Hippocampal formation (tissue), 2 donors: ENCODE data around the gene MEGF9.
"Not testable (repeated sequence)": the region's sequence is repeated elsewhere in the genome, so short reads cannot be mapped to it uniquely, and the experiment has no call there.

Experiments
- DNase-seq, 2 donors: peaks; one replicate each; lab custom pipeline; 2025; lab: John Stamatoyannopoulos, UW

Gene MEGF9

DNA sequence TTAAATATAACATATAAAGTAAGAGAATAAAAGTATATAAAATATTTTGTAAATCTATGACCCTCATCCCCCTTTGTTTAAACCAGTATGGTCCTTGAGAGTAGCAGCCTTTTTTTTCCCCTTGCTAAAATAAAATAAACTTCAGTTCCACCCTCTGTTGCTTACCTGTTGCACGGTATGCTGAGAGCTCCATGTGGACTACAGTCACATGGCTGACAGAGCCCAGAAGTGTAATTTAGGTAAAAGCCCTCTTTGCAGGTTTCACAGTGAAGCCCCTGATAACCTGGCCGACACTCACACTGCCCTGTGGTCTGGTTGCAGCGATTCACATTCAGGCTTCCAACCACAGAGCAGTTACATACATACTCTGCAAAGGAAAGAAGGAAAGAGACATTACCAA is 55.1 kb downstream of the MEGF9 start:
- no peak for DNase-seq

DNA sequence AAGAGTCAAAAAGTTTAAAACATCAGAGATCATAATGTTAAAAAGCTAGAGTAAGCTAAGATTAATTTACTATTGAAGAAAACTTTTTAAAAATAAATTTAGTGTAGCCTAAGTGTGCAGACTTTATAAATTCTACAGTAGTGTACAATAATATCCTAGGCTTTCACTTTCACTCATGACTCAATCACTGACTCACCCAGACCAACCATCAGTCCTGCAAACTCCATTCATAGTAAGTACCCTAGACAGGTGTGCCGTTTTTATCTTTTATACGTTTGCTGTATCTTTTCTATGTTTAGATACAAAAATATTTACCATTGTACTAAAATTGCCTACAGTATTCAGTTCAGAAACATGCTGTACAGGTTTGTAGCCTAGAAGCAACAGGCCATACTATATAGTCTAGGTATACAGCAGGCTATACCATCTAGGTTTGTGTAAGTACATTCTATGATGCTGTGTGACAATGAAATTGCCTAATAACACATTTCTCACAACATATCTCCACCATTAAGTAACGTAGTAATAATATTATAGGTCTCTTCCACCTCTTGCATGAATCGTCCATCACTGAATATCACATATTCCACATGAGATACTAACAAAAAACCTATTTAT is 59.2 kb downstream of the MEGF9 start:
- DNase-seq = no peak

GRCh38 chr9:120654272-120654671 is 60.0 kb downstream of the MEGF9 start:
- no peak for DNase-seq

DNA sequence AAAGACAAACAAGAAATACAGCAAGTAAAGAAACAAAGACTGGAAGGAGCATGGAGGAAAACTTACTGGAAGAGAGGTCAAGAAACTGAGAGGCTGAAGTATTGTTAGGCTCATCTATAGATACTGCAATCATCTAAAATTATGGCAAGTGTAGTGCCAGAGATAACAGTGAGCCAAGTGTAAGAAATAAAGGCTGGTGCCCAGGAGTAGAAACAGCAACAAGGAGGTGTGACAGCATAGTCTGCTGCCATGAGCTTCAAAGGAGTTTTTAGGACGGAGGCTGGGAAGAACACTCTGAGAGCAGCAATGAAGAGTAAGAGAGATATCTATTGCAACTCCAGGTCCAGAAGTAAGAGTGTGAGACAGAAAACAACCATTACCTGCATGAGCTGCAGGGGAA is 60.5 kb downstream of the MEGF9 start:
- no peak for DNase-seq

- no peak for DNase-seq
These were observed 61.3 kb downstream of the MEGF9 start for GRCh38 chr9:120652934-120653333.

- no peak for DNase-seq
These were observed 63.9 kb downstream of the MEGF9 start for GRCh38 chr9:120650352-120650751.

DNA sequence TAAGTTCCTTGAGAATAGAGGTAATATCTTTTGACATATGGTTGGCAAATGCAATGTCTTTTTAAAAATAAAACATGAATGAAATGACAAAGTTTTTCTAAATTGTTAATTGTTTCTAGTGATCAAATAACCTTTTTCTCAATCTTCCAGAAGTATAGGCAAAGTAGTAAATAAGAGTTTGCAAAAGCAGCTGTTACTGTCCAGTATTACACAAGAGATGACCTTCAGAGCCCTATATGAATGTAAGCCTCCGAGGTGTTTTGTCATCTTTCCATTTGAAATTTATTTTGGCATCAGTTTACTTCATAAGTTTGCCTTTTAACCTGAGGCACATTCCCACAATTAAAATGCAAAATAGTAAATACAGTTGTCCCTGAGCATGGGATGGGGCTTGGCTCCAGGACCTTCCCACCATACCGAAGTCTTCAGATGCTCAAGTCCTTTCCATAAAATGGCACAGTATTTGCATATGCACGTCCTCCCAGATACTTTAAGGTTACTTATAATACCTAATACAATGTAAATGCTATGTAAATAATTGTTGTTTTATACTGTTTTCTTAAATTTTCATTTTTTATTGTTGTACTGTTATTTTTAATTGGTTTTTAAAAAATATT is 65.6 kb downstream of the MEGF9 start:
- no peak for DNase-seq

- no peak for DNase-seq
These were observed 67.3 kb downstream of the MEGF9 start for GRCh38 chr9:120646948-120647347.

GRCh38 chr9:120645760-120646159 is 68.5 kb downstream of the MEGF9 start:
- no peak for DNase-seq

DNA sequence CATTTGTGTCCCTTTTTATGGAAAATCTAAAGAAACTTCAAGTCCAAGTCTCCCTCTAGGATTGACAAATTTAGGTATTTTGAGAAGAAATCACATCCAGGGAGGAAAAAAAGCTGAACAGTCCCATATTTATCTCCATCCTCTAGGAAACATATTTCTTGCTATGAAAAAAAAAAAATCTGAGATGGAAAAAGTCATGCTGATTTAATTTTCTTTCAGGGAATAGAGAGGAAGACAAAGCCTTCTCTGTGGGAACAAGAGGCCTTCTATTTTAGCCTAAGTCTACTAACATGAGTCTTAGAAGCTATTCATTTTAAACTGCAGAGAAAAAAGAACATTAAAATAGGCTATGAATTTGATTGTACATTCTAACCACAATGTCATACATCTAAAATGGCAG is 71.2 kb downstream of the MEGF9 start:
- DNase-seq = peak in 1 of 2 donors; percentile 56

DNA sequence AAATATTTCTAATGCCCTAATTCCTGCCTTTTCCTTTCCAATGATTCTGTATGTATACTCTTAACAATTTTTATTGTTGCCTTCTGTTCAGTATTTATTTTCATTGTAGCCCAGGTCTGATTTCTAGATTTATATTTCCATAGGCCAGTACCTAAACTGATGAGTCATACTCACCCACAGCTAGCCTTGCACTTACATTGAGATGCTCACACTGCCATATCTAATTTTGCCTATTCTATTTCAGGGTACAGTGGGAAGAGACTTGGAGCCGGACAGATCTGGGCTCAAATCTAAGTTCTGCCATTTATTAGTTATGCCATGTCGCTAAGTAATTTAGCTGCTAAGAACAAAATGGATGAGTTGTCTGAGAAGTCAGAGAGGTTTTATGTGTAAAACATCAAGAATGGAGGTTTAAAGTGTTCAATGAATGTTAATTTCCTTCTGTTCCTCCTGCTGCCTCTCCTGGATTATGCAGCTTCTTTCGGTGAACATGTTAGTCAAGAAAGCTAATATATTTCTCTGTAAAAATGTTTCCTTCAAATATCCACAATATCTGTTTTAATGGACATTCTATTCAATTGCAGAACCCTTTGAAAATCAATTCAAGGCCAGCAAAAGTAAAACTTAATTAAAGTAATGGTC is 72.0 kb downstream of the MEGF9 start:
- DNase-seq = no peak

DNA sequence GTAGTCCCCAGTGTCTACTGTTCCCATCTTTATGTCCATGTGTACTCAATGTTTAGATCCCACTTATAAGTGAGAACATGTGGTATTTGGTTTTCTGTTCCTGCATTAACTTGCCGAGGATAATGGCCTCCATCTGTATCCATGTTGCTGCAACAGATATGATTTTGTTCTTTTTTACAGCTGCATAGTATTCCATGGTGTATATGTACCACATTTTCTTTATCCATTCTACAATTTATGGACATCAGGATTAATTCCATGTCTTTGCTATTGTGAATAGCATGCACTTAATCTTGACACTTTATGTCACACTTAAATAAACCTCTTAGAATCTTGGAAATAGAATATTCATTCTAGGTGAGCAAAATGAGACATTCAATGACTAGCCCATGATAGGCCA is 73.4 kb downstream of the MEGF9 start:
- DNase-seq = not testable (repeated sequence)

GRCh38 chr9:120640380-120640779 is 73.9 kb downstream of the MEGF9 start:
- no peak for DNase-seq

DNA sequence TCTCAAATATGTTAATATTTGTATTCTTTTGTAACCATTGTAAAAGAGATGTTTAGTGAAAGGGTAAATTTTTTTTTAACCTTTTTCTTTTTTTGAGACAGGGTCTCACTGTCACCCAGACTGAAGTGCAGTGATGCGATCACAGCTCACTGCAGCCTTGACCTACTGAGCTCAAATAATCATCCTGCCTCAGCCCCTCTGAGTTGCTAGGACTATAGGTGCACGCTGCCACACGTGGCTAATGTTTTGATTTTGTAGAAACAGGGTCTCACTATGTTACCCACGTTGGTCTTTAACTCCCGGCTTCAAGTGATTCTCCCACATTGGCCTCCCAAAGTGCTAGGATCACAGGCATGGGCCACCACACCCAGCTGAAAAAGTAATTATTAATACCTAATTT is 76.4 kb downstream of the MEGF9 start:
- no peak for DNase-seq

GRCh38 chr9:120636194-120636957 is 77.9 kb downstream of the MEGF9 start:
- no peak for DNase-seq

GRCh38 chr9:120635011-120635410 is 79.3 kb downstream of the MEGF9 start:
- DNase-seq = no peak

DNA sequence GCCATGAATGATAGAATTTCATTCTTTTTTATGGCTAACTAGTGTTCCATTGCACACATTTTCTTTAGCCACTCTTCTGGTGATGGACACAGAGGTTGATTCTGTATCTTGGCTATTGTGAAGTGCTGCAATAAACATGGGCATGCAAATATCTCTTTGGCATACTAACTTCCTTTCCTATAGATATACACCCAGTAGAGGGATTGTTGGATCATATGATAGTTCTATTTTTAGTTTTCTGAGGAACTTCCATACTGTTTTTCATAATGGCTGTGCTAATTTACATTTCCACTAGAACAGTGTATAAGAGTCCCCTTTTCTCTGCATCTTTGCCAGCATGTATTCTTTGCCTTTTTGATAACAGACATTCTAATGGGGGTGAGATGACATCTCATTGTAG is 83.9 kb downstream of the MEGF9 start:
- DNase-seq = no peak

DNA sequence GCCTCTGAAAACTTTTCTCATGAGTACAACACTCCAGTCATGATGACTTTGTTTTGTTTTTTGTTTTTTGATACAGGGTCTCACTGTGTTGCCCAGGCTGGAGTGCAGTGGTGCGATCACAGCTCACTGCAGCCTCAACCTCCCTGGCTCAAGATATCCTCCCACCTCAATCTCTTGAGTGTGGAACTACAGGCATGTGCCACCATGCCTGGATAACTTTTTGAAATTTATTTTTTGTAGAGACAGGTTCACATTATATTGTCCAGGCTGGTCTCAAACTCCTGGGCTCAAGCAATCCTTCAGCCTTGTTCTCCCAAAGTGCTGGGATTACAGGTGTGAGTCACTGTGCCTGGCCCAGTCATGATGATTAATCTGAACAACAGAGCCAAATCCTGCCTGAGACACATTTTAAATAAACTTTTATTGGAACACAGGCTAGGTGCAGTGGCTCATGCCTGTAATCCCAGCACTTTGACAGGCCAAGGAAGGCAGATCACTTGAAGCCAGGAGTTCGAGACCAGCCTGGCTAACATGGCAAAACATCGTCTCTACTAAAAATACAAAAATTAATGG is 85.3 kb downstream of the MEGF9 start:
- DNase-seq = not testable (repeated sequence)

DNA sequence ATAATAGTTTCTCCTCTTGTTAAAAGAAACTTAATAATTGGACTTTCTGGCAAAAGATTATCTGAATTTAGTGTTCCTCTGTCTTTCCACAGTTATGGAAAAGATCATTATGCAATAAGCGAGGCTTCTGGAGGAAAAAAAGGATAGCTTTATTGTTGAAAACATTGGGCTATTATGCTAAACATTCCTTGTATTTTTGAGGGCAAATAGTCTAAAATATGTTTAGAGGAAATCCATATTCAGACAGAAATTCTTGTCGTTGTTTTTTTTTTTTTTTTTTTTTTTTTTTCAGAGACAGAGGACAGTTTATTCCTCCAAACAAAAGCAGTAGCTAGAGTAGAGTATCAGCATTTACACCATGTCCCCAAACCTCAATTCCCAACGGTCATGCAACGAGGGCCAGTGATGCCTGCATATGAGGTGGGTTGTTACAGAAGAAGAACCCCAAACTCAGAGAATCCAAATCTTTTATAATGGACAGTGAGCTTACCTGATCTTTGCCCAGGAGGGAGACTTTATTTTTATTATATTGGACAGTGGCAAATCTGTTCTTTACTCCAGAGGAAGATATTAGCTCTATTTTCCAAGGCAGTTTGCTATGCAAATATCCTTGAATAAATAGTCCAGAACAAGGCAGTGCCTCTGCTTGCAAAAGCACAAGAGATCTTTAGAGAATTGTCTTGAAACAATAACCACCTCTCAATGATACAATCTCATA is 85.9 kb downstream of the MEGF9 start:
- peak in 1 of 2 donors; percentile 43 for DNase-seq

GRCh38 chr9:120627073-120627472 is 87.2 kb downstream of the MEGF9 start:
- no peak for DNase-seq

GRCh38 chr9:120626512-120626911 is 87.8 kb downstream of the MEGF9 start:
- DNase-seq = no peak

DNA sequence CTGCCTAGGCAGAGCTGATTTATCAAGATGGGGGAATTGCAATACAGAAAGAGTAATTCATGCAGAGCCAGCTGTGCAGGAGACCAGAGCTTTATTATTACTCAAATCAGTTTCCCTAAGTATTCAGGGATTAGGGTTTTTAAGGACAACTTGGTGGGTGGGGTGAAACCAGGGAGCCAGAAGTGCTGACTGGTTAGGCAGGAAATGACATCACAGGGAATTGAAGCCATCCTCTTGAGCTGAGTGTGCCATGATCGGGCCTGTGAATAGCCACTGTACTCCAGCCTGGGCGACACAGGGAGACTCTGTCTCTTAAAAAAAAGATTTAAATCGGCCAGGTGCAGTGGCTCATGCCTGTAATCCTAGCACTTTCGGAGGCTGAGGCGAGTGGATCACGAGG is 89.0 kb downstream of the MEGF9 start:
- no peak for DNase-seq
